HL-60 (cell line): ENCODE results near the gene FLNC.

Experiments
- POLR2AphosphoS5 ChIP-seq: IDR thresholded peaks from 2 replicates; pipeline ENCODE4 v1.6.1; 2012; ENCODE audit warnings: low read depth
- TF ChIP-seq, protein P1 (sequence below): IDR thresholded peaks from one replicate; pipeline ENCODE4 v1.5.1; 2011; ENCODE audit warnings: low read length, control low read depth, inconsistent platforms; ENCODE audit not compliant: insufficient read depth
- TF ChIP-seq, protein P2 (sequence below): IDR thresholded peaks from 2 replicates; pipeline ENCODE4 v1.6.1; 2012; ENCODE audit warnings: low read depth; ENCODE audit not compliant: insufficient replicate concordance

DNA sequence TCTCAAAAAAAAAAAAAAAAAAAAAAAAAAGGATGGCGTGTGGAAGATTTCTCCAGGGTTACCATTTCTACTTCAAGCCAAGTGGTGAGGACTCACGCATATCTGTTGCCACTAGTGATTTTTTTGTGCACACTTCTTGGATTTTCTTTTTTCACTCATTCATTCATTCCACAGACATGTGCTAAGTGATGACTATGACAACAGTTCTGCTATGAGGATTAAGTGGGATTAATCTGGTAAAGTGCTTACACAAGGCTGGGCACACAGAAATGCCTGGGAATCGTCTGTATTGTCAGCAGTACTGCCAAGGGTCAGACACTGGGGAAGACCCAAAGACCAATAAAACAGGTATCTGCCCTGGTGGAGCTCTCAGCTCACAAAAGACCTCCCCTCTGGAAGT, 48.4 kb upstream of the FLNC start:
- TF ChIP-seq, protein P1, sequence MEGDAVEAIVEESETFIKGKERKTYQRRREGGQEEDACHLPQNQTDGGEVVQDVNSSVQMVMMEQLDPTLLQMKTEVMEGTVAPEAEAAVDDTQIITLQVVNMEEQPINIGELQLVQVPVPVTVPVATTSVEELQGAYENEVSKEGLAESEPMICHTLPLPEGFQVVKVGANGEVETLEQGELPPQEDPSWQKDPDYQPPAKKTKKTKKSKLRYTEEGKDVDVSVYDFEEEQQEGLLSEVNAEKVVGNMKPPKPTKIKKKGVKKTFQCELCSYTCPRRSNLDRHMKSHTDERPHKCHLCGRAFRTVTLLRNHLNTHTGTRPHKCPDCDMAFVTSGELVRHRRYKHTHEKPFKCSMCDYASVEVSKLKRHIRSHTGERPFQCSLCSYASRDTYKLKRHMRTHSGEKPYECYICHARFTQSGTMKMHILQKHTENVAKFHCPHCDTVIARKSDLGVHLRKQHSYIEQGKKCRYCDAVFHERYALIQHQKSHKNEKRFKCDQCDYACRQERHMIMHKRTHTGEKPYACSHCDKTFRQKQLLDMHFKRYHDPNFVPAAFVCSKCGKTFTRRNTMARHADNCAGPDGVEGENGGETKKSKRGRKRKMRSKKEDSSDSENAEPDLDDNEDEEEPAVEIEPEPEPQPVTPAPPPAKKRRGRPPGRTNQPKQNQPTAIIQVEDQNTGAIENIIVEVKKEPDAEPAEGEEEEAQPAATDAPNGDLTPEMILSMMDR: no peak
- TF ChIP-seq POLR2AphosphoS5: no peak
- TF ChIP-seq, protein P2, sequence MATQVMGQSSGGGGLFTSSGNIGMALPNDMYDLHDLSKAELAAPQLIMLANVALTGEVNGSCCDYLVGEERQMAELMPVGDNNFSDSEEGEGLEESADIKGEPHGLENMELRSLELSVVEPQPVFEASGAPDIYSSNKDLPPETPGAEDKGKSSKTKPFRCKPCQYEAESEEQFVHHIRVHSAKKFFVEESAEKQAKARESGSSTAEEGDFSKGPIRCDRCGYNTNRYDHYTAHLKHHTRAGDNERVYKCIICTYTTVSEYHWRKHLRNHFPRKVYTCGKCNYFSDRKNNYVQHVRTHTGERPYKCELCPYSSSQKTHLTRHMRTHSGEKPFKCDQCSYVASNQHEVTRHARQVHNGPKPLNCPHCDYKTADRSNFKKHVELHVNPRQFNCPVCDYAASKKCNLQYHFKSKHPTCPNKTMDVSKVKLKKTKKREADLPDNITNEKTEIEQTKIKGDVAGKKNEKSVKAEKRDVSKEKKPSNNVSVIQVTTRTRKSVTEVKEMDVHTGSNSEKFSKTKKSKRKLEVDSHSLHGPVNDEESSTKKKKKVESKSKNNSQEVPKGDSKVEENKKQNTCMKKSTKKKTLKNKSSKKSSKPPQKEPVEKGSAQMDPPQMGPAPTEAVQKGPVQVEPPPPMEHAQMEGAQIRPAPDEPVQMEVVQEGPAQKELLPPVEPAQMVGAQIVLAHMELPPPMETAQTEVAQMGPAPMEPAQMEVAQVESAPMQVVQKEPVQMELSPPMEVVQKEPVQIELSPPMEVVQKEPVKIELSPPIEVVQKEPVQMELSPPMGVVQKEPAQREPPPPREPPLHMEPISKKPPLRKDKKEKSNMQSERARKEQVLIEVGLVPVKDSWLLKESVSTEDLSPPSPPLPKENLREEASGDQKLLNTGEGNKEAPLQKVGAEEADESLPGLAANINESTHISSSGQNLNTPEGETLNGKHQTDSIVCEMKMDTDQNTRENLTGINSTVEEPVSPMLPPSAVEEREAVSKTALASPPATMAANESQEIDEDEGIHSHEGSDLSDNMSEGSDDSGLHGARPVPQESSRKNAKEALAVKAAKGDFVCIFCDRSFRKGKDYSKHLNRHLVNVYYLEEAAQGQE: no peak
